Central memory CD4-positive, alpha-beta T cell (primary cell): ENCODE measurements around the gene SPIN1.

Experiments
- DNase-seq: peaks from one replicate; pipeline ENCODE4 v3.0.0; 2022

Gene SPIN1

GRCh38 chr9:88437210-88438146 is 49.2 kb downstream of the SPIN1 start:
- no peak for DNase-seq

GRCh38 chr9:88438811-88439210 is 50.6 kb downstream of the SPIN1 start:
- DNase-seq, result no peak

- DNase-seq, result no peak
Observed at GRCh38 chr9:88441301-88442007, 53.2 kb downstream of the SPIN1 start.

- no peak for DNase-seq
Observed at GRCh38 chr9:88443480-88444113, 55.4 kb downstream of the SPIN1 start.

GRCh38 chr9:88446728-88447127 is 58.5 kb downstream of the SPIN1 start:
- no peak for DNase-seq

GRCh38 chr9:88447431-88447830 is 59.2 kb downstream of the SPIN1 start:
- no peak for DNase-seq

GRCh38 chr9:88451160-88451559 is 62.9 kb downstream of the SPIN1 start:
- no peak for DNase-seq

- no peak for DNase-seq
Observed at GRCh38 chr9:88458716-88459465, 70.6 kb downstream of the SPIN1 start.

- no peak for DNase-seq
Observed at GRCh38 chr9:88460587-88461332, 72.5 kb downstream of the SPIN1 start.

GRCh38 chr9:88462191-88462590 is 73.9 kb downstream of the SPIN1 start:
- no peak for DNase-seq

GRCh38 chr9:88464851-88465250 is 76.6 kb downstream of the SPIN1 start:
- no peak for DNase-seq

GRCh38 chr9:88468226-88468625 is 80.0 kb downstream of the SPIN1 start:
- no peak for DNase-seq

- no peak for DNase-seq
Observed at GRCh38 chr9:88476491-88477271, 88.4 kb downstream of the SPIN1 start.

GRCh38 chr9:88477300-88477751 is 89.1 kb downstream of the SPIN1 start:
- DNase-seq, result no peak

- DNase-seq, result no peak
Observed at GRCh38 chr9:88478246-88478645, 90.0 kb downstream of the SPIN1 start.

- no peak for DNase-seq
Observed at GRCh38 chr9:88481933-88482332, 93.7 kb downstream of the SPIN1 start.

GRCh38 chr9:88488166-88488565 is 99.9 kb downstream of the SPIN1 start:
- DNase-seq, result no peak

GRCh38 chr9:88494983-88495721 is 106.9 kb downstream of the SPIN1 start:
- no peak for DNase-seq

- DNase-seq, result no peak
Observed at GRCh38 chr9:88497224-88497623, 109.0 kb downstream of the SPIN1 start.

- DNase-seq, result no peak
Observed at GRCh38 chr9:88498880-88499279, 110.6 kb downstream of the SPIN1 start.
